ENCODE measurements around the gene AXIN2.
A peak's percentile ranks its signal among the peaks of the same experiment; 100 is the strongest.

Gene AXIN2

DNA sequence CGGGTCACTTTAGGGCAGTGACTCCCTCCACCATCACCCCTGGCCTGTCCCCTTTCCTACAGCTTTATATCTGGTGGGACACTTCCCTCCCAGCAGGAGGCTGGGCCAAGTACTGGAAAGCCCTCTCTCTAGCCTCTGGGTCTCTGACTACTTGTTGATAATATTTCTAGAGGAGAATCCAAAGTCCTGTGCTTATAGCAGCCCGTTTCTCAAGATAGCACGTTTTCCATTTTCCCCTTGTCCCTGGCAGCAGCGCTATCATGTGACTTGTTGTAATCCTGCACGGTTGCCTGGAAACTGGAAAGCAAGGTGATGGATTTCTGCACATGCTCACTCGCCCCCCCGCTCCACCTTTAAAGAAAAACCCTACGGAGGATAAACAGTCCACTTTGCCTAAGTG is 3.3 kb upstream of the AXIN2 start:
- Mint-ChIP-seq H3K4me3 (no peak overlapping the region), H3K27ac (no peak overlapping the region), H3K9me3 (no peaks in the 10 kb centered on the region), H3K4me1 (ENCODE audit: low read depth) (peaks cover 6% of the 10 kb centered on the region), H3K36me3 (ENCODE audit: low read depth) (no peaks in the 10 kb centered on the region), H3K27me3 (peaks cover 52% of the 10 kb centered on the region)
- intact Hi-C loops (cut with micrococcal nuclease): loop anchor here (5.0 kb wide), 1 partner anchor 603 kb away; no protein-coding TSS in a partner anchor

GRCh38 chr17:65562206-65562531 is 721 bp upstream of the AXIN2 start:
- peak overlapping the region; percentile 74 for H3K4me3 Mint-ChIP-seq

GRCh38 chr17:65560628-65561451 is 608 bp downstream of the AXIN2 start:
- intact Hi-C loops (cut with micrococcal nuclease): loop anchor here (5.0 kb wide), 1 partner anchor 606 kb away; no protein-coding TSS in a partner anchor
- peaks cover 13% of the 10 kb centered on the region for H3K4me1 Mint-ChIP-seq (ENCODE audit: low read depth)

More at GRCh38 chr17:65562206-65562531, 721 bp upstream of the AXIN2 start:
- no peaks in the 10 kb centered on the region for H3K9me3 Mint-ChIP-seq
- H3K27ac Mint-ChIP-seq: no peak overlapping the region
- intact Hi-C loops (cut with micrococcal nuclease): loop anchor here (5.0 kb wide), 1 partner anchor 605 kb away; no protein-coding TSS in a partner anchor
- no peaks in the 10 kb centered on the region for H3K36me3 Mint-ChIP-seq (ENCODE audit: low read depth)
- peaks cover 13% of the 10 kb centered on the region for H3K4me1 Mint-ChIP-seq (ENCODE audit: low read depth)
- H3K27me3 Mint-ChIP-seq: peaks cover 48% of the 10 kb centered on the region

GRCh38 chr17:65559804-65560627 is 1.4 kb downstream of the AXIN2 start:
- Mint-ChIP-seq H3K4me3 (peak overlapping the region; percentile 68), H3K27ac (no peak overlapping the region), H3K4me1 (ENCODE audit: low read depth) (peaks cover 13% of the 10 kb centered on the region)

More at GRCh38 chr17:65560628-65561451, 608 bp downstream of the AXIN2 start:
- peak overlapping the region; percentile 68 for H3K4me3 Mint-ChIP-seq
- no peak overlapping the region for H3K27ac Mint-ChIP-seq
- H3K36me3 Mint-ChIP-seq (ENCODE audit: low read depth): no peaks in the 10 kb centered on the region
- H3K27me3 Mint-ChIP-seq: peaks cover 42% of the 10 kb centered on the region
- H3K9me3 Mint-ChIP-seq: no peaks in the 10 kb centered on the region

GRCh38 chr17:65559461-65559803 is 2.0 kb downstream of the AXIN2 start:
- Mint-ChIP-seq H3K4me1 (ENCODE audit: low read depth) (peaks cover 13% of the 10 kb centered on the region), H3K9me3 (no peaks in the 10 kb centered on the region), H3K4me3 (no peak overlapping the region), H3K27me3 (peaks cover 32% of the 10 kb centered on the region), H3K27ac (no peak overlapping the region), H3K36me3 (ENCODE audit: low read depth) (no peaks in the 10 kb centered on the region)
- intact Hi-C loops (cut with micrococcal nuclease): no loop called here

More at GRCh38 chr17:65559804-65560627, 1.4 kb downstream of the AXIN2 start:
- Mint-ChIP-seq H3K36me3 (ENCODE audit: low read depth) (no peaks in the 10 kb centered on the region), H3K9me3 (no peaks in the 10 kb centered on the region), H3K27me3 (peaks cover 35% of the 10 kb centered on the region)
- intact Hi-C loops (cut with micrococcal nuclease): loop anchor here (5.0 kb wide), 1 partner anchor 607 kb away; no protein-coding TSS in a partner anchor

GRCh38 chr17:65558683-65559460 is 2.6 kb downstream of the AXIN2 start:
- Mint-ChIP-seq H3K27ac (no peak overlapping the region), H3K9me3 (no peaks in the 10 kb centered on the region), H3K4me1 (ENCODE audit: low read depth) (peaks cover 13% of the 10 kb centered on the region), H3K4me3 (no peak overlapping the region), H3K36me3 (ENCODE audit: low read depth) (no peaks in the 10 kb centered on the region), H3K27me3 (peaks cover 27% of the 10 kb centered on the region)
- intact Hi-C loops (cut with micrococcal nuclease): no loop called here

- peaks cover 24% of the 10 kb centered on the region for H3K27me3 Mint-ChIP-seq
- no peak overlapping the region for H3K27ac Mint-ChIP-seq
- intact Hi-C loops (cut with micrococcal nuclease): no loop called here
- H3K36me3 Mint-ChIP-seq (ENCODE audit: low read depth): no peaks in the 10 kb centered on the region
- peaks cover 13% of the 10 kb centered on the region for H3K4me1 Mint-ChIP-seq (ENCODE audit: low read depth)
- no peak overlapping the region for H3K4me3 Mint-ChIP-seq
- H3K9me3 Mint-ChIP-seq: no peaks in the 10 kb centered on the region
Measured at GRCh38 chr17:65558311-65558682, 3.2 kb downstream of the AXIN2 start.

- Mint-ChIP-seq H3K27me3 (peaks cover 20% of the 10 kb centered on the region), H3K4me1 (ENCODE audit: low read depth) (peaks cover 13% of the 10 kb centered on the region), H3K27ac (no peak overlapping the region), H3K4me3 (no peak overlapping the region), H3K9me3 (no peaks in the 10 kb centered on the region), H3K36me3 (ENCODE audit: low read depth) (no peaks in the 10 kb centered on the region)
- intact Hi-C loops (cut with micrococcal nuclease): no loop called here
Measured at GRCh38 chr17:65557349-65558310, 3.8 kb downstream of the AXIN2 start.

DNA sequence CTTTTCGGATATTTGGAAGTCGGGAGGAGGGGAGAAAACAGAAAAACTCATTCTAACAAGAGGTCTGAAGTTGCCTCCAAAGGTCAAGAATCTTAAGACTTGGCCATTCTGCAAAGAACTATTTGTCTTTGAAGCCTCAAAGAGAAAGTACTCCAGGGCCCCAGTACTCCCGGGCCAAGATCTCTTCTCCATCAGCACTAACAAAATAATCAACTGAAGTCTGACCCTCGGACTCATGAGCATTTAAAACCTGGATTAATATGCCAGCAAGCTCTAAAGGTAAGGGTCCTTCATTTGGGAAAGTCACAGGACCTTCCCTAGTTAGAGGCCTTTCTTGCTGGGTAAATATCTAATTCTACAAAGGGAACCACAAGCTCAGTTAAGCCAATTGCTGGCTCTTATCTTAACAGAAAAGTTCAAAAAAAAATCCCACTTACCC is 4.5 kb downstream of the AXIN2 start:
- intact Hi-C loops (cut with micrococcal nuclease): loop anchor here (1.0 kb wide), 1 partner anchor 326 kb away; no protein-coding TSS in a partner anchor
- no peak overlapping the region for H3K27ac Mint-ChIP-seq
- peaks cover 11% of the 10 kb centered on the region for H3K4me1 Mint-ChIP-seq (ENCODE audit: low read depth)
- H3K36me3 Mint-ChIP-seq (ENCODE audit: low read depth): no peaks in the 10 kb centered on the region
- H3K27me3 Mint-ChIP-seq: peaks cover 16% of the 10 kb centered on the region
- no peak overlapping the region for H3K4me3 Mint-ChIP-seq
- H3K9me3 Mint-ChIP-seq: no peaks in the 10 kb centered on the region

DNA sequence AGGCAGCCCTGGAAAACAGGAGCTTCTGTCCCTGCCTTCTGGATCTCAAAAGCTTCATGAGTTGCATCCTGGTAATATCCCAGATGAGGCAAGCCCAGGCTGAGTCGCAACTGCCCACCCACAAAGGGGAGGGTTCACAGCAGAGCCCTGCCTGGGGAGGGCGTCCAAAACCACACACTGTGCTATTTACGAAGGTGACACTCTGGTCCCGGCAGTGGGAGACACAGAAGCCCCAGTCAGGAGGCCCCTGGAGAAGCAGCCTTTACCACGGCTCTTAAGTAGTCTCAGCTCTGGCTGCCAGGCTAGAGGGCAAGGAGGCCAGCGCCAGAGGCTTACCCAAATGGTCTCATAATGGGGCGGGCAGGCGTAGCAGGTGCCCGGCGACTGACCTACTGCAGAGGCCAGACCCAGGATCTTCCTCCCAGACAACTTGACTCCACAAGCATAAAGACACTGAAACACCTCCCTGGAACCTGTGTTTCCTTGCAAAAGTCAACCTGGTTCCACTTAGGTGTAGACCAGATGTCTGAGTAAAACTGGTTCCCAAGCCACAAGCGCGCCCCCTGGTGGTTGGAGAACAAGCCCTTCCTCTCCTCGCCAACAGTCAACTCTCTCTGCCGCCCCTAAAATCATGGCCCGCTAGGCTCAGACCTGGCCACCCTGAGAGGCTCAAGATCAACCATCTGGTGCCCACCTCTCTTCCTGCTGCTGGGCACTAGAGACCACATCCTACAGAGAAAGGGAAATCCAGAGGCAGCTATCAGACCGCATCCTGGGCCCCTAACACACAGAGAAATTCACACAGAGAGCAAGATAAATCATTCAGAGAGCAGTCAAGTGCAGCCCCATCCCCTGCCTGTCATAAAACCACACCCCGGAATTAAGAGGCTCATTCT is 5.2 kb downstream of the AXIN2 start:
- H3K27me3 Mint-ChIP-seq: peaks cover 13% of the 10 kb centered on the region
- no peak overlapping the region for H3K4me3 Mint-ChIP-seq
- H3K27ac Mint-ChIP-seq: no peak overlapping the region
- peaks cover 7% of the 10 kb centered on the region for H3K4me1 Mint-ChIP-seq (ENCODE audit: low read depth)
- intact Hi-C loops (cut with micrococcal nuclease): loop anchor here (1.0 kb wide), 1 partner anchor 325 kb away; no protein-coding TSS in a partner anchor
- no peaks in the 10 kb centered on the region for H3K9me3 Mint-ChIP-seq
- no peaks in the 10 kb centered on the region for H3K36me3 Mint-ChIP-seq (ENCODE audit: low read depth)

- H3K36me3 Mint-ChIP-seq (ENCODE audit: low read depth): no peaks in the 10 kb centered on the region
- H3K27me3 Mint-ChIP-seq: peaks cover 8% of the 10 kb centered on the region
- H3K27ac Mint-ChIP-seq: no peak overlapping the region
- intact Hi-C loops (cut with micrococcal nuclease): no loop called here
- no peaks in the 10 kb centered on the region for H3K9me3 Mint-ChIP-seq
- H3K4me3 Mint-ChIP-seq: no peak overlapping the region
- H3K4me1 Mint-ChIP-seq (ENCODE audit: low read depth): peaks cover 7% of the 10 kb centered on the region
Measured at GRCh38 chr17:65554553-65555223, 6.8 kb downstream of the AXIN2 start.

All from dendritic cell treated with granulocyte-macrophage colony-stimulating factor and Interleukin-4, amounts not matched to agents 40 ng/mL and 50 ng/mL, for 4 days (primary cell).